ENCODE measurements around the gene RALGPS1.

The RALGPS1 gene

GRCh38 chr9:127214421-127215267, 300.1 kb downstream of the RALGPS1 start:
- DNase-seq (ENCODE audit: low read depth in 3 of 3, low spot score in 1 of 3): peak; percentile 12 to 43 (median 27)

- no peak for DNase-seq (ENCODE audit: low read depth in 3 of 3, low spot score in 1 of 3)
Measured at GRCh38 chr9:127215268-127216209, 301.0 kb downstream of the RALGPS1 start.

- DNase-seq (ENCODE audit: low read depth in 3 of 3, low spot score in 1 of 3): no peak
Measured at GRCh38 chr9:127216210-127216887, 301.8 kb downstream of the RALGPS1 start.

GRCh38 chr9:127216888-127217217, 302.3 kb downstream of the RALGPS1 start:
- no peak for DNase-seq (ENCODE audit: low read depth in 3 of 3, low spot score in 1 of 3)

- no peak for DNase-seq (ENCODE audit: low read depth in 3 of 3, low spot score in 1 of 3)
Measured at GRCh38 chr9:127218818-127219217, 304.2 kb downstream of the RALGPS1 start.

- DNase-seq (ENCODE audit: low read depth in 3 of 3, low spot score in 1 of 3): no peak
Measured at GRCh38 chr9:127219520-127219919, 304.9 kb downstream of the RALGPS1 start.

GRCh38 chr9:127221695-127222094, 307.1 kb downstream of the RALGPS1 start:
- DNase-seq (ENCODE audit: low read depth in 3 of 3, low spot score in 1 of 3): no peak

GRCh38 chr9:127222388-127223095, 308.0 kb downstream of the RALGPS1 start:
- no peak for DNase-seq (ENCODE audit: low read depth in 3 of 3, low spot score in 1 of 3)

- no peak for DNase-seq (ENCODE audit: low read depth in 3 of 3, low spot score in 1 of 3)
Measured at GRCh38 chr9:127223266-127223665, 308.7 kb downstream of the RALGPS1 start.

- DNase-seq (ENCODE audit: low read depth in 3 of 3, low spot score in 1 of 3): no peak
Measured at GRCh38 chr9:127223810-127224177, 309.2 kb downstream of the RALGPS1 start.

GRCh38 chr9:127224178-127224882, 309.7 kb downstream of the RALGPS1 start:
- peak; percentile 60 to 84 (median 68) for DNase-seq (ENCODE audit: low read depth in 3 of 3, low spot score in 1 of 3)

GRCh38 chr9:127224883-127225739, 310.5 kb downstream of the RALGPS1 start:
- peak; percentile 86 to 89 (median 87) for DNase-seq (ENCODE audit: low read depth in 3 of 3, low spot score in 1 of 3)

GRCh38 chr9:127225801-127226625, 311.4 kb downstream of the RALGPS1 start:
- no peak for DNase-seq (ENCODE audit: low read depth in 3 of 3, low spot score in 1 of 3)

- DNase-seq (ENCODE audit: low read depth in 3 of 3, low spot score in 1 of 3): no peak
Measured at GRCh38 chr9:127229691-127230417, 315.3 kb downstream of the RALGPS1 start.

GRCh38 chr9:127231666-127232065, 317.1 kb downstream of the RALGPS1 start:
- no peak for DNase-seq (ENCODE audit: low read depth in 3 of 3, low spot score in 1 of 3)

- DNase-seq (ENCODE audit: low read depth in 3 of 3, low spot score in 1 of 3): no peak
Measured at GRCh38 chr9:127232833-127233549, 318.4 kb downstream of the RALGPS1 start.

- DNase-seq (ENCODE audit: low read depth in 3 of 3, low spot score in 1 of 3): no peak
Measured at GRCh38 chr9:127233550-127233949, 319.0 kb downstream of the RALGPS1 start.
